HCT116 (cell line): Measurements from ENCODE around the gene THOP1. TPM values are rescaled to one million over a fixed set of nuclear protein-coding genes. Genes with fewer than 3 reads are reported as not detected.

Source experiments
- ATAC-seq: fragments of 200-7000 bp; cut with Tn5 transposase; 2 replicates; pipeline ENCODE4 v1.9.1; 2020; ENCODE audit warnings: mild to moderate bottlenecking, moderate library complexity
- BruUV-seq: library from RNA; stranded (reverse); fragments of 400-500 nt; replicated peaks from 2 replicates; lab custom pipeline; 2021; lab: Mats Ljungman, UMichigan
- CTCF ChIA-PET: fragments of 300-600 bp; sonication (Branson Sonifier 250); formaldehyde crosslinking; loops from one replicate; lab custom pipeline; 2021; ENCODE audit warnings: antibody characterized with exemption; lab: Charles Lee
- POLR2A ChIA-PET: fragments of 300-600, 350-600 bp; sonication (Branson Sonifier 250); formaldehyde crosslinking; loops from one replicate; lab custom pipeline; 2021; ENCODE audit warnings: antibody characterized with exemption; lab: Charles Lee
- RAD21 ChIA-PET, 2 experiments: fragments of 300-600 bp; sonication (Branson Sonifier 250); formaldehyde crosslinking; loops; one replicate each; lab custom pipeline; 2023; ENCODE audit warnings: low total read pairs in 2 of 2; ENCODE audit not compliant: uncharacterized antibody in 2 of 2, unreplicated experiment in 2 of 2, low non-redundant PET in 1 of 2; lab: Charles Lee
- DNase-seq: peaks from one replicate; pipeline ENCODE4 v3.0.0-alpha.2; 2010; ENCODE audit warnings: low read depth, low spot score
- H2AFZ ChIP-seq: fragments of 200-600 bp; shearing (Covaris generic), sonication (generic); 2 replicates; pipeline ENCODE4 v1.6.1; 2017; ENCODE audit warnings: low read depth, mixed run types, mixed read lengths, antibody characterized with exemption, low read length; ENCODE audit not compliant: poor library complexity, severe bottlenecking
- H3K27ac ChIP-seq: 2 replicates; pipeline ENCODE4 v1.5.1; 2012; ENCODE audit warnings: low read depth, low read length
- H3K27me3 ChIP-seq: fragments of 200-600 bp; sonication (generic); 2 replicates; pipeline ENCODE4 v1.6.1; 2016; ENCODE audit warnings: mixed run types, low read length, mixed read lengths; ENCODE audit not compliant: insufficient read depth
- H3K36me3 ChIP-seq, 2 experiments: fragments of 200-500 bp in 1 of 2; fragments of 200-600 bp in 1 of 2; sonication (Bioruptor generic) in 1 of 2; sonication (generic) in 1 of 2; 2 replicates each; pipeline versions ENCODE4 v1.5.1 to v1.6.1; 2014 to 2016; ENCODE audit warnings: low read length in 2 of 2, inconsistent platforms in 1 of 2, mixed read lengths in 1 of 2, mixed run types in 1 of 2; ENCODE audit not compliant: insufficient read depth in 2 of 2, control insufficient read depth in 1 of 2
- H3K4me1 ChIP-seq, 2 experiments: fragments of 200-600 bp in 1 of 2; sonication (generic) in 1 of 2; 2 replicates each; pipeline versions ENCODE4 v1.5.1 to v1.6.1; 2012 to 2017; ENCODE audit warnings: low read length in 2 of 2, inconsistent platforms in 1 of 2, mild to moderate bottlenecking in 1 of 2, mixed read lengths in 1 of 2, mixed run types in 1 of 2, moderate library complexity in 1 of 2; ENCODE audit not compliant: insufficient read depth in 2 of 2, control insufficient read depth in 1 of 2
- H3K4me2 ChIP-seq: fragments of 200-600 bp; sonication (generic); 2 replicates; pipeline ENCODE4 v1.6.1; 2017; ENCODE audit warnings: mixed run types, low read length, mixed read lengths
- H3K4me3 ChIP-seq, 2 experiments: fragments of 200-600 bp in 1 of 2; sonication (generic) in 1 of 2; replicated peaks in 1 of 2; 2 replicates each; pipeline ENCODE4 v1.5.1; 2011 to 2016; ENCODE audit warnings: low read length in 2 of 2, control low read depth in 1 of 2, low read depth in 1 of 2, mild to moderate bottlenecking in 1 of 2, mixed read lengths in 1 of 2, mixed run types in 1 of 2
- H3K79me2 ChIP-seq: fragments of 200-600 bp; sonication (generic); 2 replicates; pipeline ENCODE4 v1.6.1; 2017; ENCODE audit warnings: mild to moderate bottlenecking, mixed run types, low read length, moderate library complexity, mixed read lengths; ENCODE audit not compliant: insufficient read depth
- H3K9ac ChIP-seq: fragments of 200-600 bp; sonication (generic); 2 replicates; pipeline ENCODE4 v1.6.1; 2016; ENCODE audit warnings: low read length, mixed read lengths
- H3K9me2 ChIP-seq: fragments of 200-600 bp; sonication (generic), shearing (Covaris generic); 2 replicates; pipeline ENCODE4 v1.6.1; 2017; ENCODE audit warnings: mixed run types, mild to moderate bottlenecking, moderate library complexity; ENCODE audit not compliant: insufficient read depth
- H3K9me3 ChIP-seq, 2 experiments: fragments of 200-500 bp in 1 of 2; fragments of 200-600 bp in 1 of 2; sonication (Bioruptor generic) in 1 of 2; sonication (generic) in 1 of 2; 2 replicates each; pipeline ENCODE4 v1.6.1; 2014 to 2017; ENCODE audit warnings: low read length in 2 of 2, mixed read lengths in 2 of 2, inconsistent platforms in 1 of 2, low read depth in 1 of 2, mild to moderate bottlenecking in 1 of 2, mixed run types in 1 of 2, moderate library complexity in 1 of 2; ENCODE audit not compliant: control insufficient read depth in 1 of 2, insufficient read depth in 1 of 2
- H4K20me1 ChIP-seq: fragments of 200-600 bp; sonication (generic), shearing (Covaris generic); 2 replicates; pipeline ENCODE4 v1.6.1; 2017; ENCODE audit warnings: mixed run types, mild to moderate bottlenecking, moderate library complexity; ENCODE audit not compliant: insufficient read depth
- ATF3 ChIP-seq: IDR thresholded peaks from 2 replicates; pipeline ENCODE4 v1.6.1; 2012
- CBX3 ChIP-seq: IDR thresholded peaks from 2 replicates; pipeline ENCODE4 v1.6.1; 2012; ENCODE audit warnings: low read depth
- EGR1 ChIP-seq: IDR thresholded peaks from 2 replicates; pipeline ENCODE4 v1.6.1; 2012; ENCODE audit warnings: low read depth
- ELF1 ChIP-seq: IDR thresholded peaks from 2 replicates; pipeline ENCODE4 v1.6.1; 2012; ENCODE audit warnings: low read depth, borderline replicate concordance
- JUND ChIP-seq: IDR thresholded peaks from 2 replicates; pipeline ENCODE4 v1.6.1; 2012
- MAX ChIP-seq: IDR thresholded peaks from 2 replicates; pipeline ENCODE4 v1.6.1; 2012
- POLR2A ChIP-seq: IDR thresholded peaks from 2 replicates; pipeline ENCODE4 v1.7.0; 2011; ENCODE audit warnings: borderline replicate concordance; ENCODE audit not compliant: insufficient read depth, insufficient read length; ENCODE audit errors: extremely low read depth
- POLR2AphosphoS5 ChIP-seq: IDR thresholded peaks from 2 replicates; pipeline ENCODE4 v1.6.1; 2011; ENCODE audit warnings: mild to moderate bottlenecking, low read depth, low read length, moderate library complexity
- RAD21 ChIP-seq: IDR thresholded peaks from 2 replicates; pipeline ENCODE4 v1.6.1; 2012; ENCODE audit warnings: low read depth, mild to moderate bottlenecking
- SP1 ChIP-seq: IDR thresholded peaks from 2 replicates; pipeline ENCODE4 v1.6.1; 2012; ENCODE audit warnings: low read depth
- SRF ChIP-seq: IDR thresholded peaks from 2 replicates; pipeline ENCODE4 v1.6.1; 2012; ENCODE audit warnings: low read depth
- TCF7L2 ChIP-seq: IDR thresholded peaks from 2 replicates; pipeline ENCODE4 v1.7.0; 2011; ENCODE audit warnings: borderline replicate concordance, inconsistent platforms; ENCODE audit not compliant: insufficient read depth, insufficient read length; ENCODE audit errors: extremely low read depth
- ZFX ChIP-seq: fragments of 450-650 bp; IDR thresholded peaks from 2 replicates; pipeline ENCODE4 v1.6.1; 2017
- ZNF274 ChIP-seq: fragments of 200-500 bp; sonication (Bioruptor generic); IDR thresholded peaks from 2 replicates; pipeline ENCODE4 v1.6.1; 2014; ENCODE audit warnings: mild to moderate bottlenecking, low read depth, low read length, inconsistent platforms
- intact Hi-C: fragments of 100-400 bp; cut with micrococcal nuclease; formaldehyde crosslinking; loops from 2 replicates; pipeline ENCODE4 v1.10.0; 2022
- total RNA-seq: library from RNA; stranded (reverse); gene quantifications from one replicate; pipeline ENCODE4 v1.2.1, GENCODE V29; 2021; ENCODE audit not compliant: unreplicated experiment
- TF ChIP-seq, protein P1 (sequence below): IDR thresholded peaks from 2 replicates; pipeline ENCODE4 v1.6.1; 2011; ENCODE audit warnings: mild to moderate bottlenecking, low read length, moderate library complexity; ENCODE audit not compliant: insufficient replicate concordance; ENCODE audit errors: extremely low read depth
- TF ChIP-seq, protein P2 (sequence below), 3 experiments: fragments of 200-600 bp in 1 of 3; sonication (generic) in 1 of 3; IDR thresholded peaks in 2 of 3; conservative IDR thresholded peaks in 1 of 3; 2 replicates each; pipeline ENCODE4 v1.5.1; 2012 to 2017; ENCODE audit warnings: low read depth in 2 of 3, low read length in 2 of 3, antibody characterized with exemption in 1 of 3, borderline replicate concordance in 1 of 3, control low read depth in 1 of 3, mild to moderate bottlenecking in 1 of 3, mixed read lengths in 1 of 3, mixed run types in 1 of 3, moderate library complexity in 1 of 3; ENCODE audit not compliant: insufficient read depth in 1 of 3

THOP1 gene
- total RNA-seq, 1 experiment from 2014 or later, result 201 TPM

DNA sequence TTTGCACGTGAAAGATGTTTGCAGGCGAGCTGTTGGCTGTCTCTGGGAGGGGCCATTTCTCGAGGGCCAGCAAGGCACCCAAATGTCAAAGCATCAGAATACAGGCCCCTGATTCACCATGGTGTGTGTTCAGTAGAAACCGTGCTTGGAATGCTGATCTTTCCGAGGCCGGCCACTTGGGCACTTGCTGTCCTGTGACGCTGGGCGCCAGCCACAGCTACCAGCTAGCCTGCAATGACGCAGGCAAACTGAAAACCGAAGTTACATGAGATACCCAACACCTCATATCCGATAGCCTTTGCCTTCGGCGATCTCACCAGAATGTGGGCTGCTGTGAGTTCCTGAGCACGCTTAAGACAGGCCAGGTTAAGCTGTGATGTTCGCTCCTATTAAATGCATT lies 12.0 kb downstream of the THOP1 start:
- H3K27ac ChIP-seq, result no peak overlapping the region
- TF ChIP-seq CBX3, result no peak
- no peak for TF ChIP-seq EGR1
- TF ChIP-seq TCF7L2, result no peak
- no peak for TF ChIP-seq RAD21
- no peak for TF ChIP-seq JUND
- TF ChIP-seq, protein P1, sequence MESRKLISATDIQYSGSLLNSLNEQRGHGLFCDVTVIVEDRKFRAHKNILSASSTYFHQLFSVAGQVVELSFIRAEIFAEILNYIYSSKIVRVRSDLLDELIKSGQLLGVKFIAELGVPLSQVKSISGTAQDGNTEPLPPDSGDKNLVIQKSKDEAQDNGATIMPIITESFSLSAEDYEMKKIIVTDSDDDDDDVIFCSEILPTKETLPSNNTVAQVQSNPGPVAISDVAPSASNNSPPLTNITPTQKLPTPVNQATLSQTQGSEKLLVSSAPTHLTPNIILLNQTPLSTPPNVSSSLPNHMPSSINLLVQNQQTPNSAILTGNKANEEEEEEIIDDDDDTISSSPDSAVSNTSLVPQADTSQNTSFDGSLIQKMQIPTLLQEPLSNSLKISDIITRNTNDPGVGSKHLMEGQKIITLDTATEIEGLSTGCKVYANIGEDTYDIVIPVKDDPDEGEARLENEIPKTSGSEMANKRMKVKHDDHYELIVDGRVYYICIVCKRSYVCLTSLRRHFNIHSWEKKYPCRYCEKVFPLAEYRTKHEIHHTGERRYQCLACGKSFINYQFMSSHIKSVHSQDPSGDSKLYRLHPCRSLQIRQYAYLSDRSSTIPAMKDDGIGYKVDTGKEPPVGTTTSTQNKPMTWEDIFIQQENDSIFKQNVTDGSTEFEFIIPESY, result no peak
- peaks cover 42% of the 10 kb centered on the region for H3K79me2 ChIP-seq
- H4K20me1 ChIP-seq, result no peaks in the 10 kb centered on the region
- no peaks in the 10 kb centered on the region for H3K9me3 ChIP-seq
- H3K4me2 ChIP-seq, result no peak overlapping the region
- ATAC-seq (no peak), DNase-seq (no peak)
- H3K36me3 ChIP-seq, result peaks cover 43 to 66% of the 10 kb centered on the region in 2 experiments; a peak in 3 of 4 replicates
- H2AFZ ChIP-seq, result no peak overlapping the region
- RAD21 ChIA-PET, result no interaction called here
- no peaks in the 10 kb centered on the region for H3K9me2 ChIP-seq
- H3K4me1 ChIP-seq, result peaks cover 0 to 6% of the 10 kb centered on the region in 2 experiments; a peak in 2 of 4 replicates
- intact Hi-C loops, result no loop called here
- POLR2A ChIA-PET, result no interaction called here
- no TSS peak for BruUV-seq
- H3K4me3 ChIP-seq, result no peak overlapping the region
- H3K9ac ChIP-seq, result no peak overlapping the region
- H3K27me3 ChIP-seq, result no peaks in the 10 kb centered on the region
- CTCF ChIA-PET, result no interaction called here

DNA sequence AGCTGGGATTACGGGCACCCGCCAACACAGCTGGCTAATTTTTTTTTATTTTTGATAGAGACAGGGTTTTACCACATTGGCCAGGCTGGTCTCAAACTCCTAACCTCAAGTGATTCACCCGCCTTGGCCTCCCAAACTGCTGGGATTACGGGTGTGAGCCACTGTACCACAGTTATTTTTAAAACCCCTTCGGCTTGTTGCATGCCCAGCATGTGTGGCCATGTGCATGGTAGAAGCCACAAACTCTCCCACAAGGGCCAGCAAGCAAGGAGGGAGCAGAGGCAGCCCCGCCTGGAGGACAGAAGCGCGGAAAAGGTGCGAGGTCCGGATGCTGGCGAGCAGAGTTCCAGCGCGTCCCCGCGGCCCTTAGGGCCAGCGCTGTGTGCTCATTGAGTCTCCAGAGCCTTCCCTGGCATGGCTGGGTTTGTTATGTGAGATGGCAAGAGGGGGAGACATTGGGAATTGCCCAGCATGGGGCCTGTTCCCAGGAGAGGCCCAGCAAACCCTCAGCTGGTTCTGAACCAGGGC lies 12.9 kb downstream of the THOP1 start:
- no peak overlapping the region for H3K9ac ChIP-seq
- H3K4me2 ChIP-seq, result no peak overlapping the region
- POLR2A ChIA-PET, result no interaction called here
- no peak overlapping the region for H2AFZ ChIP-seq
- CTCF ChIA-PET, result no interaction called here
- RAD21 ChIA-PET, result interaction anchor here in 1 of 2 experiments (0.6 kb wide), 1 partner anchor 167 kb away, joined by 5 read pairs; no protein-coding TSS in a partner anchor
- H3K9me3 ChIP-seq, result no peaks in the 10 kb centered on the region
- no peak for ATAC-seq
- no peak overlapping the region for H3K27ac ChIP-seq
- no peaks in the 10 kb centered on the region for H4K20me1 ChIP-seq
- H3K27me3 ChIP-seq, result no peaks in the 10 kb centered on the region
- peaks cover 0 to 6% of the 10 kb centered on the region in 2 experiments; a peak in 2 of 4 replicates for H3K4me1 ChIP-seq
- no peak overlapping the region for H3K4me3 ChIP-seq
- no peaks in the 10 kb centered on the region for H3K9me2 ChIP-seq
- DNase-seq, result no peak
- H3K79me2 ChIP-seq, result peaks cover 45% of the 10 kb centered on the region
- H3K36me3 ChIP-seq, result peaks cover 41 to 64% of the 10 kb centered on the region in 2 experiments; a peak in 3 of 4 replicates
- intact Hi-C loops, result no loop called here
- BruUV-seq, result no TSS peak
- TF ChIP-seq ZFX (no peak), ZNF274 (no peak), ELF1 (no peak), SRF (no peak), MAX (no peak), SP1 (no peak), ATF3 (no peak), POLR2AphosphoS5 (no peak), POLR2A (no peak), EGR1 (no peak), CBX3 (no peak)
- TF ChIP-seq, protein P2, sequence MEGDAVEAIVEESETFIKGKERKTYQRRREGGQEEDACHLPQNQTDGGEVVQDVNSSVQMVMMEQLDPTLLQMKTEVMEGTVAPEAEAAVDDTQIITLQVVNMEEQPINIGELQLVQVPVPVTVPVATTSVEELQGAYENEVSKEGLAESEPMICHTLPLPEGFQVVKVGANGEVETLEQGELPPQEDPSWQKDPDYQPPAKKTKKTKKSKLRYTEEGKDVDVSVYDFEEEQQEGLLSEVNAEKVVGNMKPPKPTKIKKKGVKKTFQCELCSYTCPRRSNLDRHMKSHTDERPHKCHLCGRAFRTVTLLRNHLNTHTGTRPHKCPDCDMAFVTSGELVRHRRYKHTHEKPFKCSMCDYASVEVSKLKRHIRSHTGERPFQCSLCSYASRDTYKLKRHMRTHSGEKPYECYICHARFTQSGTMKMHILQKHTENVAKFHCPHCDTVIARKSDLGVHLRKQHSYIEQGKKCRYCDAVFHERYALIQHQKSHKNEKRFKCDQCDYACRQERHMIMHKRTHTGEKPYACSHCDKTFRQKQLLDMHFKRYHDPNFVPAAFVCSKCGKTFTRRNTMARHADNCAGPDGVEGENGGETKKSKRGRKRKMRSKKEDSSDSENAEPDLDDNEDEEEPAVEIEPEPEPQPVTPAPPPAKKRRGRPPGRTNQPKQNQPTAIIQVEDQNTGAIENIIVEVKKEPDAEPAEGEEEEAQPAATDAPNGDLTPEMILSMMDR (IDR thresholded peaks at IDR 0.05 in 2 of 3, conservative IDR thresholded peaks at IDR 0.05 in 1 of 3; ENCODE audit: borderline replicate concordance in 1 of 3, insufficient read depth in 1 of 3, low read depth in 2 of 3, low read length in 2 of 3), result no peak
